ENCODE measurements around the gene HOXA11.

Gene HOXA11

DNA sequence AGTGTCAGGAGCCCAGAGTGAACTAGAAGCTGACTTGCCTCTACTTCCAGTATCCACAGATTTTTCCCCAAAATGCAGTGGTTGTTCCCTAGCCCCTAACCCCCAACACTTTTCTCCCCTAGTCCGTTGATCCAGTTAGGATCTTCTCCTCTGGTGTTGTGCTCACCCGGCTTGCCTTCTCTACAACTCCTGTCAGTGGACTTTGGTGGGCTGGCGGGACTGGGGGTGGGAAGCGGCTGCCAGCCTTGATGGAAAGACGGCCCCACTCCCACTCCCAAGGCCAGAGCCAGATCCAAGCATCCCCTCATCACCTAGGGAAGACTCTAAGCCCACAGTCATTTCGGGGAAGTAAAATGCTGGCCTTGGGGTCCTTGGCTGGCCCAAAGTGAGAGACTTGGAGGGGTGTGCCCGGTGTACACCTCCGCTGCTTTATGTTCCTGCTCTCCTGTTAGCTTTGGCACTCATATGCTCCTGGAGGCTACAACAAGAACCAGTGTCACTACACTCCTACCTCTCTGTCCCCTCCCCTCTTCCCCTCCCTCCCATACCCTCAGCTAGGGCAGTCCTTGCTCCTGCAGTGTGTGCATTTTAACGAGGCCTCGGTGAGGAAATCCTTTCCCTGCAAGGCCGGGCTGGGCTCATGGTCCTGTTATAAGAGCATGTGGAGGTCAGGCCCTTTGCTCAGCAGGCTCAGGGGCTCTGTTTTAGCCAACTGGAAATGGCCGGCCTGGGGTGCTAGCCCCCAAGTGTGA is 10.0 kb downstream of the HOXA11 start:
- no peaks in the 10 kb centered on the region for H3K4me1 ChIP-seq (ENCODE audit: insufficient read depth, low read length)
- H3K27me3 ChIP-seq (ENCODE audit: insufficient read depth, low read length), result peaks cover 100% of the 10 kb centered on the region
- no peak overlapping the region for H3K9ac ChIP-seq (ENCODE audit: low read depth, low read length)
- H3K4me3 ChIP-seq (ENCODE audit: low read length), result no peak overlapping the region
- H3K36me3 ChIP-seq (ENCODE audit: insufficient read depth, low read depth, low read length), result no peaks in the 10 kb centered on the region
- H3K9me3 ChIP-seq (ENCODE audit: insufficient read depth, low read depth, low read length), result peaks cover 16% of the 10 kb centered on the region
- no peak overlapping the region for H3K27ac ChIP-seq (ENCODE audit: low read length)

DNA sequence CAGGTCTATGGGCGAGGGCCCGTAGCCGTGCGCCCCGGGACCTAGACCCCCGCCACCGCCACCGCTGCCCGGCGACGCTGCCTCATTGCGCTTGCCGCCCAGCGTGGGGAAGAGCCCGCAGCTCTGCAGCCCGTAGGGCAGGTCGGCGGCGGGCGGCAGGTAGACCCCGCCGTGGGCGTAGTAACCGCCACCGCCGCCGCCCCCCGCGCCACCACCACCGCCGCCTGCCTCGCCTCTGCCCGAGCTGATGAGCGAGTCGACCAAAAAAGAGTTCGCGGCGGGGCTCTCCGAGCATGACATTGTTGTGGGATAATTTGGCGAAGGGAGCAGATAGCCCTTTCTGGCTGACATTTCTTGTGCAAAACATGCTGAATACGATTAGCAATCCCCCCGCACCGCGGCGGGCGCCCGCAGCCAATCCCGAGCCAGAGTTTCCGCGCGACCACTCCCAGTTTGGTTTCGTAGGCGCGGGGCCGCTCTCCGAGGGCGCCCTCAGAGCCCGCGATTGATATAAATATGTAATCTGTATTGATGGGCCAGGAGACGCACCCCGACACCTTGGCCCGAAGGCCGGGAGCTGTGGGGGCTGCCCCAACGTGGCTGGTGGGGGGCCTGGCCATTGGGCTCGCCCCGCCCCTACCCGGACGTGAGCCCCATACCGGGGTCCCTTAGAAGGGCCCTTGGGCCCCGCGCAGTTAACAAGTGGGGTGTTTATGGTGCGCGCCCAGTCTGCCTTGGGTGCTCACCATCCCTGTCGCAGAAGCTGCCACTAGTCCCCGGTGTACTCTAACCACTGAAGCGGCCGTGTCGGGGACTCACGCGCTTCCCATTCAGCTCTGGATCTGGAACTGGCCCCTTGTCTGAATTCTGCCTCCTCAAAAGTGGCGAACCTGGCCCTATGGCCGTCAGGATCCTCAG is 10.8 kb downstream of the HOXA11 start, which contains the start of gene HOXA10:
Gene HOXA10, minus strand, starts transcription at position 365 of the 918 bp plus-strand sequence. Its CDS starts 14 bp downstream, at position 351.
- H3K9ac ChIP-seq (ENCODE audit: low read depth, low read length), result no peak within 1 kb of the TSS
- peaks cover 100% of the 10 kb centered on the region for H3K27me3 ChIP-seq (ENCODE audit: insufficient read depth, low read length)
- H3K9me3 ChIP-seq (ENCODE audit: insufficient read depth, low read depth, low read length), result peaks cover 16% of the 10 kb centered on the region
- H3K4me3 ChIP-seq (ENCODE audit: low read length), result no peak within 1 kb of the TSS
- H3K4me1 ChIP-seq (ENCODE audit: insufficient read depth, low read length), result no peaks in the 10 kb centered on the region
- H3K36me3 ChIP-seq (ENCODE audit: insufficient read depth, low read depth, low read length), result no peaks in the 10 kb centered on the region
- H3K27ac ChIP-seq (ENCODE audit: low read length), result no peak within 1 kb of the TSS

DNA sequence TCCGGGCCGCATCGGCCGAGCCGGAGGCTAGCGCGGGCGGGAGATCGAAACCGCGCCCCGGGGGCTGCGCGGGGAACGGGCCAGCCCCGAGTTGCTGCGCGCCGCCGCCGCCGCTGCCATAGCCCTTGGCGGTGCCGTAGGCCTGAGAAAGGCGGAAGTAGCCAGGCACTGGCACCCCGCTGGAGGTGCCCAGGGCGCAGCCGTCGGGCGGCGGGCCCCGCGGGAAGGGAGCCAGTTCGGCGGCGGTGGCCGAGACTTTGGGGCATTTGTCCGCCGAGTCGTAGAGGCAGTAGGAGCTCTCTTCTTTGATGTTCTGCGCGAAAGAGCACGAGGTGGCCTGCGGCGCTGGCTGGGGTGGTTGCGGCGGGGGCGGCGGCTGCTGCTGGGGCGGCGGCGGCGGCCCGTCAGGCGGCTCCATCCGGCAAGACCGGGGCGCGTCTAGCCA is 11.5 kb downstream of the HOXA11 start:
- Histone ChIP-seq H3K27ac (ENCODE audit: low read length) (no peak overlapping the region), H3K4me1 (ENCODE audit: insufficient read depth, low read length) (no peaks in the 10 kb centered on the region), H3K9ac (ENCODE audit: low read depth, low read length) (no peak overlapping the region), H3K27me3 (ENCODE audit: insufficient read depth, low read length) (peaks cover 100% of the 10 kb centered on the region), H3K4me3 (ENCODE audit: low read length) (no peak overlapping the region), H3K9me3 (ENCODE audit: insufficient read depth, low read depth, low read length) (peaks cover 16% of the 10 kb centered on the region), H3K36me3 (ENCODE audit: insufficient read depth, low read depth, low read length) (no peaks in the 10 kb centered on the region)

DNA sequence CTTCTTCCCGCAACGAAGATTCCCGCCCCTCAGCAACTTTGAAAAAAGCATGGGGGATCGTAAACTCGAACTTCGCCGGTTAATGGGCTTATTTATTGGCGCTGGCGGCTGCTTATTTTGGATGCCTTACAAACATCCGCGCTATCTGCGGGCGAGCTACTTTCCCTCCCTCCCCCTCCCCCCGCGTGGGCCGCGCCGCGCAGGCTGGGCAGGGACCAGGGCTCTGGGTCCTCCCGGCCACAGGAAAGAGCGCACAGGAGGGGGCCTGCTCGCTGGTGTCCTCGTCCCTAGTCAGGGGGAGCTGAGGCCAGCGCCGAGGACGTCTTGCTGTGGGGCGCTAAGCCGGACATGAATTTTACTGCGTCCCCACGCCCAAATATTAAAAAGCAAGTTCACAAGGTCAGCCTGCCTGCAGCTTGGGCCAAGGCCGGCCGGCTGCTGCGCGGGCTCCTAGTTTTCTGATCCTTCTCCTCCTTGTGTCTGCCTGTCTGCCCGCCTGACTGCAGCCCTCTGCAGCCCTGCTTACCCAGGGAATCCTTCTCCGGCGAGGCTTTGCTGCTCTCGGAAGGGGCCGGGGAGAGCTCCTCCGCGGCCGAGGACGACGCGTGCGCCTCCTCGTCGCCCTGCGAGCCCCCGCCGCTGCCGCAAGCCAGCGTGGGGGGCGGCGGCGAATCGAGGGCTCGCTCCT is 12.1 kb downstream of the HOXA11 start:
- Histone ChIP-seq H3K27ac (ENCODE audit: low read length) (no peak overlapping the region), H3K27me3 (ENCODE audit: insufficient read depth, low read length) (peaks cover 100% of the 10 kb centered on the region)

DNA sequence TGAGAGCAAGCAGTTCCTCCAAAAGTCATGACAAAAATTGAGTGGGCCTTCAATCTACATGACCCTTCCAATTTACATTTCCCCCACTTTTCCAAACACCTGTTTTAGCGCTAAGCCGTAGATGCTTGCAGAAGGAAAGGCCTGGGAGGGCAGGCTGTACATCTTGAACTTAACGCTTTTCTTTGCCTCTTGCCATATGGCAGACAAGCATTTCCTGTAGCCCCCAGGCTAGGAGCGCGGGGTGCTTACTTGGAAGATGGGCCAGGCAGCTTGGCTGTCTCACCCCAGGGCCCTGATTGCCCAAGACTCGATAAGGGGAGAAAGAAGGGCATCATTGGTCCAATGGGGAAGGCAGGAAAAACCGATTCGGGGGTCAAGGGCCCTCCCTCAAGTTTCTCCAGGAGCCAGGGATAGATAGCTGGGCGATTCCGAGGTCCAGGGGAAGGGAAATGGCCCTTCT is 12.7 kb downstream of the HOXA11 start:
- no peaks in the 10 kb centered on the region for H3K36me3 ChIP-seq (ENCODE audit: insufficient read depth, low read depth, low read length)
- no peak overlapping the region for H3K27ac ChIP-seq (ENCODE audit: low read length)
- no peak overlapping the region for H3K9ac ChIP-seq (ENCODE audit: low read depth, low read length)
- peaks cover 100% of the 10 kb centered on the region for H3K27me3 ChIP-seq (ENCODE audit: insufficient read depth, low read length)
- H3K4me1 ChIP-seq (ENCODE audit: insufficient read depth, low read length), result no peaks in the 10 kb centered on the region
- peaks cover 22% of the 10 kb centered on the region for H3K9me3 ChIP-seq (ENCODE audit: insufficient read depth, low read depth, low read length)
- H3K4me3 ChIP-seq (ENCODE audit: low read length), result no peak overlapping the region

More for the DNA sequence above, 12.1 kb downstream of the HOXA11 start:
- H3K4me3 ChIP-seq (ENCODE audit: low read length), result no peak overlapping the region
- no peaks in the 10 kb centered on the region for H3K36me3 ChIP-seq (ENCODE audit: insufficient read depth, low read depth, low read length)
- H3K9ac ChIP-seq (ENCODE audit: low read depth, low read length), result no peak overlapping the region
- H3K9me3 ChIP-seq (ENCODE audit: insufficient read depth, low read depth, low read length), result peaks cover 18% of the 10 kb centered on the region
- H3K4me1 ChIP-seq (ENCODE audit: insufficient read depth, low read length), result no peaks in the 10 kb centered on the region

DNA sequence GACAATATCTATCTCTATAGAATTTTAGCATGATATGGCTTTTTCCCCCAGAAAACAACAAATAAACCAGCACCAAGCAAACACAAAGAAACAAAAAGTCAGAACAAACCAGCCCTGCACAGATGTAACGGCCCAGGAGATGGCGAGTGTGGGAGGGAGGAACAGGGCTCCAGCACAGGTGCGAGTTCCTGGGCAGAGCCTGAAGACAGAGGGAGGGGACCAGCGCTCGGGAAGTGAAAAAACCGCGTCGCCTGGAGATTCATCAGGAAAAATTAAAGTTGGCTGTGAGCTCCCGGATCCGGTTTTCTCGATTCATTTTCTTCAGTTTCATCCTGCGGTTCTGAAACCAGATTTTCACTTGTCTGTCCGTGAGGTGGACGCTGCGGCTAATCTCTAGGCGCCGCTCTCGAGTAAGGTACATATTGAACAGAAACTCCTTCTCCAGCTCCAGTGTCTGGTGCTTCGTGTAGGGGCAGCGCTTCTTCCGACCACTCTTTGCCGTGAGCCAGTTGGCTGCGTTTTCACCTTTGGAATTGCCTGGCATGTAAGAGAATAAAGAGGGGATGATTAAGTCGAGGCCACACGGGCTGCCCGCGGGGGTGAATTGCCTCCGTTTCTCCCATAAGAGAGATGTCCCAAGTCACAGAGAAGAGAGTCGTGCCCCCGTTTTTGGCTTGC is 13.3 kb downstream of the HOXA11 start:
- no peak overlapping the region for H3K27ac ChIP-seq (ENCODE audit: low read length)
- no peaks in the 10 kb centered on the region for H3K4me1 ChIP-seq (ENCODE audit: insufficient read depth, low read length)
- H3K9ac ChIP-seq (ENCODE audit: low read depth, low read length), result no peak overlapping the region
- peaks cover 23% of the 10 kb centered on the region for H3K9me3 ChIP-seq (ENCODE audit: insufficient read depth, low read depth, low read length)
- peaks cover 100% of the 10 kb centered on the region for H3K27me3 ChIP-seq (ENCODE audit: insufficient read depth, low read length)
- no peaks in the 10 kb centered on the region for H3K36me3 ChIP-seq (ENCODE audit: insufficient read depth, low read depth, low read length)
- no peak overlapping the region for H3K4me3 ChIP-seq (ENCODE audit: low read length)

DNA sequence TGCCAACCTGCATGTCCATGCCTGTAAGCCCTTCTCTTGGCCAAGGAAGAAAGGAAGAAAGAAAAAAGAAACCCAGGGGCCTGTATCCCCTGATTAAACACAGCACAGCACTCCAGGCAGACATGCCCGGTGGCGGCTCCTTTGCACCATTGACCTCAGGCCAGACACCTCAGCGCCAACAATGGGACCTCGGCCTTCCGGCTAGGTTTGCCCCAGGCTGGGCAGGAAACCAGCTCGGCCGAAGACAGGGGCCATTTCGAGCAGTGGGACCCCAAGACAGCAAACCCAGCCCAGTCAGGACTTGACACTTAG is 13.8 kb downstream of the HOXA11 start:
- Histone ChIP-seq H3K27me3 (ENCODE audit: insufficient read depth, low read length) (peaks cover 100% of the 10 kb centered on the region), H3K27ac (ENCODE audit: low read length) (no peak overlapping the region), H3K9me3 (ENCODE audit: insufficient read depth, low read depth, low read length) (peaks cover 28% of the 10 kb centered on the region), H3K4me1 (ENCODE audit: insufficient read depth, low read length) (no peaks in the 10 kb centered on the region), H3K36me3 (ENCODE audit: insufficient read depth, low read depth, low read length) (no peaks in the 10 kb centered on the region), H3K4me3 (ENCODE audit: low read length) (no peak overlapping the region), H3K9ac (ENCODE audit: low read depth, low read length) (no peak overlapping the region)

DNA sequence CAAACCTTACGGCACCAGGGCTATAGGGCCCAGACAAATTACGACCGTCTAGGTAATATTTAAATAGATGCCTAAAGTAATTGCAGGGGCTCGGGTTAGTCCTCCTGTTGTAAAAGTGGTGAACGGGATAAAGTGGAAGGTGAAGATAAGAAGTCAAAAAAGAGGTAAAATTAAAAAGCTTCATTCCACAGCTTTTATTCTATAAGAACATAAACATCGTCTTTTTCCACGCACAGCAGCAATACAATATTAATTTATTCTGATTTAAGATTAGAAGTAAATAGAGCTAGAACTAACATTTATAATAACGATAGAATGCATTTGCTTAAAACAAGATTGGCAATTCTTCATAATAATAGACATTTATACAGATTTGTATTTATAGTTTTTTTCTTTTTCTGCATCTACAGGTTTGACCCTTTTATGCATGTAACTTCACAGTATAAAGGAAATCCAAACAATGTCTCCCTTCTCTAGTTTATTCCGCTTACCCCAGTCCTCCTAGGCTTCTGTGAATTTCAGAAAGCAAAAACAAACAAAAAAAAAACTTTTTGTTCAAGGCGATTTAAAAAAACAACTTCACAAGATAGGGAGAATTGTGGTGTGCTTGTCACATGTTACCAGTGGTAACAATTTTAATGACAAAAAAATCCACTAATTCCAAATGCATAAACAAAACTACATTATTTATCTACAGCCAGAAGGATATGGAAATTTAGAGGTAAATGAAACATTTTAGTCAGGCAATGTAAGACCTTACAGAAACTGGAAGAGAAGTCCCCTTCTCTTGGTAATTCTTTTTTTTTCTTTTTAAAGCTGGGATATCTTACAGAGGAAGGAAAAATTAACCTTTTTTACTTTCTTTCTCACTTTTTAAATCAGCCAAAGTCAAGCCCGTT is 14.4 kb downstream of the HOXA11 start:
- H3K36me3 ChIP-seq (ENCODE audit: insufficient read depth, low read depth, low read length), result no peaks in the 10 kb centered on the region
- no peaks in the 10 kb centered on the region for H3K4me1 ChIP-seq (ENCODE audit: insufficient read depth, low read length)
- H3K27ac ChIP-seq (ENCODE audit: low read length), result no peak overlapping the region
- H3K4me3 ChIP-seq (ENCODE audit: low read length), result no peak overlapping the region
- no peak overlapping the region for H3K9ac ChIP-seq (ENCODE audit: low read depth, low read length)
- H3K27me3 ChIP-seq (ENCODE audit: insufficient read depth, low read length), result peaks cover 100% of the 10 kb centered on the region
- peaks cover 28% of the 10 kb centered on the region for H3K9me3 ChIP-seq (ENCODE audit: insufficient read depth, low read depth, low read length)

DNA sequence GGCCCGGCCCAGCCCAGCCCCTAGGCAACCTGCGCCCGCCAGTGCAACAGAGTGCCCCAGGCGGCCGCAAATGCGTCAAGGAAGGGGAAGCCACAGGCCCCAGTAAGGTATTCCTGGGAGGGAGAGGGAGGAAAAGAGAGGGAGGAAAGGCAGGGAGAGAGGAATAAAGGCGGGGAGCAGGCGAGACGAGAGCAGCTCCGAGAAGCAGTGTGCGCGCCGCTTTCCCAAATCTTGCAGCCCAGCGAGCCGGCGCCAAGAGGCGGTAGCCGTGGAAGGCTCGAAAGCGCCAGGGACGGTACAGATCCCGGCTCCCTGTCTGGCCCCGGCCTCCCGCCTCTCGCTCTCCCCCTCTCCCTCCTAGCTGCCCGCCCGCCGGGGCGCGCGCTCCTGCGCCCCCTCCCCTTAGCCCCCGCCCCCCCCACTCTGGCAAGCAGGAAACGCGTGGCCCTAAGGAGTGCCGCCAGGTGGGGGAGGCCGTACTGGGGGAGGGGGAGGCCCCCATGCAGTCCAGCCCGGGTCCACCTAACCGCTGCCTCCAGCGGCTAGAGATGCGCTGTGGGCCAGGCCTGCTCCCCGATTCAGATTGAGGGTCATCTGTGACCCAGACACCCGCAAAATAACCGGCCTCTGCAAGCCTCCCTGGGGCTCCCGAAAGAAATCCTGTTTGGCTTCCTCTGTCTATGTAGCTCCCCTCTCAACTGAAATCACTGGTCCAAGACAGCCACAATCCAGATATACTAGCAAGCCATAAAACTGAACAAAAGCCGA is 15.2 kb downstream of the HOXA11 start:
- Histone ChIP-seq H3K9ac (ENCODE audit: low read depth, low read length) (no peak overlapping the region), H3K4me3 (ENCODE audit: low read length) (no peak overlapping the region), H3K27me3 (ENCODE audit: insufficient read depth, low read length) (peaks cover 100% of the 10 kb centered on the region), H3K27ac (ENCODE audit: low read length) (no peak overlapping the region), H3K9me3 (ENCODE audit: insufficient read depth, low read depth, low read length) (peaks cover 27% of the 10 kb centered on the region; the same call in 1 of the 2 replicates), H3K36me3 (ENCODE audit: insufficient read depth, low read depth, low read length) (no peaks in the 10 kb centered on the region), H3K4me1 (ENCODE audit: insufficient read depth, low read length) (no peaks in the 10 kb centered on the region)
